Psoas muscle (tissue), 8 donors: ENCODE data around the gene EFNA2. TPM values are rescaled to one million over a fixed set of nuclear protein-coding genes. Genes with fewer than 3 reads are reported as not detected.

ENCODE experiments used
- ATAC-seq, 4 donors: fragments of 200-7000 bp; cut with Tn5 transposase; one replicate each; pipeline ENCODE4 v1.9.1; 2020; ENCODE audit warnings: moderate library complexity in 3 of 4, mild to moderate bottlenecking in 2 of 4
- DNase-seq, 2 donors: peaks; one replicate each; pipeline ENCODE4 v3.0.0-alpha.2; 2020
- H3K27ac ChIP-seq: fragments of 200-600 bp; one replicate; pipeline ENCODE4 v1.8.0; 2022
- H3K27me3 ChIP-seq, 3 donors: fragments of 200-600 bp in 1 of 3; one replicate each; pipeline versions ENCODE4 v1.6.1 to v1.8.0; 2013 to 2022; ENCODE audit warnings: low read length in 2 of 3, mild to moderate bottlenecking in 2 of 3, moderate library complexity in 1 of 3; ENCODE audit not compliant: insufficient read depth in 3 of 3
- H3K36me3 ChIP-seq, 2 donors: fragments of 200-600 bp in 1 of 2; one replicate each; pipeline versions ENCODE4 v1.6.1 to v1.8.0; 2013 to 2022; ENCODE audit warnings: low read depth in 1 of 2, mild to moderate bottlenecking in 1 of 2, moderate library complexity in 1 of 2; ENCODE audit not compliant: insufficient read depth in 1 of 2
- H3K4me1 ChIP-seq: fragments of 200-600 bp; one replicate; pipeline ENCODE4 v1.8.0; 2022
- H3K4me3 ChIP-seq: fragments of 200-600 bp; one replicate; pipeline ENCODE4 v1.8.0; 2022; ENCODE audit warnings: mild to moderate bottlenecking
- H3K9me3 ChIP-seq: fragments of 200-600 bp; one replicate; pipeline ENCODE4 v1.8.0; 2022
- CTCF ChIP-seq: fragments of 200-600 bp; IDR thresholded peaks from one replicate; pipeline ENCODE4 v1.8.0; 2022; ENCODE audit warnings: antibody characterized with exemption
- WGBS, 3 donors: extraction: QIAGEN DNeasy Blood & Tissue Kit; methylation state at CpG; one replicate each; pipeline versions ENCODE4 v1.1.6 to v1.1.7; 2013; 5-methylcytosine and 5-hydroxymethylcytosine counted together
- intact Hi-C, 2 donors: fragments of 100-400 bp; cut with DNase I; formaldehyde crosslinking; loops; one replicate each; pipeline versions ENCODE4 v1.11.0 to v1.14.2; 2022
- polyA plus RNA-seq, 3 donors: library from polyadenylated mRNA; stranded (reverse); fragments of 200-250 nt; gene quantifications; one replicate each; pipeline ENCODE4 v1.2.3, GENCODE V29; 2013
- total RNA-seq, 4 donors: library from RNA; stranded (reverse); fragmentation: NEBNext Ultra II Directional in 2 of 4; extraction: Animal tissue kit (Norgen Biotek cat#: 25700) in 2 of 4; gene quantifications; one replicate each; pipeline versions ENCODE4 v1.2.1 to v1.2.4, GENCODE V29; 2021 to 2023
- donor health status: healthy with polysubstance abuse.
- donor health status: DM: no; HTN: no; CAD: no; lungs with moderate emphysema.
- donor health status: Bipolar disorder and iron deficiency.
- donor health status: healthy.
- donor health status: DM: yes; HTN: yes; CAD: no.
- donor health status: DM: no; HTN: no; CAD: no.
- donor health status: DM: no; HTN: no; CAD: no.
- donor health status: DM: yes; HTN: yes; CAD: no.

Gene EFNA2
- total and polyA plus RNA-seq, 7 donors = not detected

- no peaks in the 10 kb centered on the region for H3K9me3 ChIP-seq
- peak; percentile 8 to 20 (median 10) for ATAC-seq
- peaks cover 51% of the 10 kb centered on the region for H3K4me1 ChIP-seq
- H3K27ac ChIP-seq = peak overlapping the region; percentile 99
- peak overlapping the region; percentile 80 for H3K4me3 ChIP-seq
- 0 to 2% (median 1%) methylated on average over 17 to 72 of the region's 74 CpGs for WGBS, 3 donors
- peak; percentile 89 to 93 for DNase-seq
- TF ChIP-seq CTCF = peak; percentile 76
- intact Hi-C loops = no loop called here
- no peaks in the 10 kb centered on the region for H3K27me3 ChIP-seq
- peaks cover 0 to 25% of the 10 kb centered on the region in 2 donors for H3K36me3 ChIP-seq
Observed at GRCh38 chr19:1248786-1249297, 36.8 kb upstream of the EFNA2 start.

- no peak for TF ChIP-seq CTCF
- 0 to 1% (median 0%) methylated on average over 11 to 102 of the region's 102 CpGs for WGBS, 3 donors
- Histone ChIP-seq H3K4me3 (peak overlapping the region; percentile 80), H3K36me3 (peaks cover 4 to 31% of the 10 kb centered on the region in 2 donors), H3K4me1 (peaks cover 52% of the 10 kb centered on the region), H3K27ac (peak overlapping the region; percentile 99), H3K27me3 (no peaks in the 10 kb centered on the region), H3K9me3 (no peaks in the 10 kb centered on the region)
- DNase-seq = peak; percentile 94 to 96
- intact Hi-C loops = no loop called here
- ATAC-seq = peak; percentile 1 to 26 (median 2)
Observed at GRCh38 chr19:1249298-1249989, 36.2 kb upstream of the EFNA2 start.

- Histone ChIP-seq H3K4me1 (peaks cover 51% of the 10 kb centered on the region), H3K4me3 (peak overlapping the region; percentile 80), H3K27me3 (no peaks in the 10 kb centered on the region), H3K27ac (peak overlapping the region; percentile 99), H3K9me3 (no peaks in the 10 kb centered on the region), H3K36me3 (peaks cover 5 to 37% of the 10 kb centered on the region in 2 donors)
- DNase-seq (no peak), ATAC-seq (no peak)
- intact Hi-C loops = no loop called here
- TF ChIP-seq CTCF = no peak
- WGBS, 3 donors = 1 to 2% (median 2%) methylated on average over 40 to 67 of the region's 67 CpGs
Observed at GRCh38 chr19:1249990-1250436, 35.7 kb upstream of the EFNA2 start.

GRCh38 chr19:1250437-1251260 lies 35.0 kb upstream of the EFNA2 start:
- no peak for TF ChIP-seq CTCF
- peaks cover 51% of the 10 kb centered on the region for H3K4me1 ChIP-seq
- H3K4me3 ChIP-seq = peak overlapping the region; percentile 80
- H3K27ac ChIP-seq = peak overlapping the region; percentile 99
- intact Hi-C loops = no loop called here
- H3K9me3 ChIP-seq = no peaks in the 10 kb centered on the region
- no peak for ATAC-seq
- WGBS, 3 donors = 1 to 3% (median 2%) methylated on average over 37 to 86 of the region's 90 CpGs
- H3K36me3 ChIP-seq = peaks cover 11 to 43% of the 10 kb centered on the region in 2 donors
- no peaks in the 10 kb centered on the region for H3K27me3 ChIP-seq
- DNase-seq = peak in 1 of 2 donors; percentile 81
